ENCODE measurements around the gene NR1H3.

The NR1H3 gene

DNA sequence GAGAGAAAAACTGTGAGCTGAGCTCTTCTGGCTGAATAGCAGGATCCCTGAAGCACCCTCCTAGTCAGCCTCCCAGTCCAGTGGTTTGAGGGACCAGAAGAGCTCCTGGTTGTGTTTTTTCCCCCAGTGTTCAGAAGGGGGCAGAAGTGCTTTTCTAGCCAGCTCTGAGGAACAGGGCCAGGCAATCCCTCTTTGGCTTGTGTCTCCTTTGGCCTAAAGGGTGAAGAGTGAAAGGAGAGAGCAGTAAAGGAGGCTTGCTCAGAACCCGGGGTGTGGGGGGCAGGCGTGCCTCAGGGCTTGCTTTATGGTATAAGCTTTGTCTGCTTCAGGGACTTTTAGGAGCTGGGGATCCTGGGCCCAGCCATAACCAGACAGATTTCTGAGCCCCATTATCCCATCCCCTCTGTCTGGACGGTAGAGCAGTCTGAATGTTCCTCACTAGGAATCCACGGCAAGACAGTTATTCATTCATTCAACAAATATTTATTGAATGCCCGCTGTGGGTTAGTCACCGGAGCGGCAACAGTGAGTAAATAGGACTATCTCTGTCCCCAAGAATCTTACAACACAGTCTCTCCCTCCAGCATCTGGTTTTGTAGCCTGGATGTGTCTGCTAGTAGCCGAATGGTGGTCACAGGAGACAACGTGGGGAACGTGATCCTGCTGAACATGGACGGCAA lies 23.7 kb upstream of the NR1H3 start:
- TF ChIP-seq, protein P1, sequence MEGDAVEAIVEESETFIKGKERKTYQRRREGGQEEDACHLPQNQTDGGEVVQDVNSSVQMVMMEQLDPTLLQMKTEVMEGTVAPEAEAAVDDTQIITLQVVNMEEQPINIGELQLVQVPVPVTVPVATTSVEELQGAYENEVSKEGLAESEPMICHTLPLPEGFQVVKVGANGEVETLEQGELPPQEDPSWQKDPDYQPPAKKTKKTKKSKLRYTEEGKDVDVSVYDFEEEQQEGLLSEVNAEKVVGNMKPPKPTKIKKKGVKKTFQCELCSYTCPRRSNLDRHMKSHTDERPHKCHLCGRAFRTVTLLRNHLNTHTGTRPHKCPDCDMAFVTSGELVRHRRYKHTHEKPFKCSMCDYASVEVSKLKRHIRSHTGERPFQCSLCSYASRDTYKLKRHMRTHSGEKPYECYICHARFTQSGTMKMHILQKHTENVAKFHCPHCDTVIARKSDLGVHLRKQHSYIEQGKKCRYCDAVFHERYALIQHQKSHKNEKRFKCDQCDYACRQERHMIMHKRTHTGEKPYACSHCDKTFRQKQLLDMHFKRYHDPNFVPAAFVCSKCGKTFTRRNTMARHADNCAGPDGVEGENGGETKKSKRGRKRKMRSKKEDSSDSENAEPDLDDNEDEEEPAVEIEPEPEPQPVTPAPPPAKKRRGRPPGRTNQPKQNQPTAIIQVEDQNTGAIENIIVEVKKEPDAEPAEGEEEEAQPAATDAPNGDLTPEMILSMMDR (IDR thresholded peaks at IDR 0.05; ENCODE audit: extremely low read depth, insufficient read depth, missing control alignments) = peak; percentile 27
- in situ Hi-C loops (cut with MboI; ENCODE audit: low pct_unique_long_range_greater_than_20kb, low sequenced_read_pairs, unreplicated experiment) = no loop called here
- DNase-seq (ENCODE audit: low spot score) = no peak

DNA sequence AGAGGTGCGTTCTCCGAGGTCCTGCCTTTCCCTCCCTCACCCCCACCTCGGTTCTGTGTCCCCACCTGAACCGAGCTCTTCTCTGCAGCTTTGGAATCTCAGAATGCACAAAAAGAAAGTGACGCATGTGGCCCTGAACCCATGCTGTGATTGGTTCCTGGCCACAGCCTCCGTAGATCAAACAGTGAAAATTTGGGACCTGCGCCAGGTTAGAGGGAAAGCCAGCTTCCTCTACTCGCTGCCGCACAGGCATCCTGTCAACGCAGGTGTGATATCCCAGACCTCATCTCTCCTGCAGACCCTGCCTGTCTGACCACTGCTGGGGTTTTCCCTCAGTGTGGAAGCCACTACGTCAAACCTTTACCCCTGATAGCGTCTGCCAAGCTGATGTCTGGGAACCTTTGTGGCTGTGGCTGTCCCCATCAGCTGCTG lies 23.1 kb upstream of the NR1H3 start:
- in situ Hi-C loops (cut with MboI; ENCODE audit: low pct_unique_long_range_greater_than_20kb, low sequenced_read_pairs, unreplicated experiment) = no loop called here
- TF ChIP-seq, protein P1 (IDR thresholded peaks at IDR 0.05; ENCODE audit: extremely low read depth, insufficient read depth, missing control alignments) = no peak
- no peak for DNase-seq (ENCODE audit: low spot score)

DNA sequence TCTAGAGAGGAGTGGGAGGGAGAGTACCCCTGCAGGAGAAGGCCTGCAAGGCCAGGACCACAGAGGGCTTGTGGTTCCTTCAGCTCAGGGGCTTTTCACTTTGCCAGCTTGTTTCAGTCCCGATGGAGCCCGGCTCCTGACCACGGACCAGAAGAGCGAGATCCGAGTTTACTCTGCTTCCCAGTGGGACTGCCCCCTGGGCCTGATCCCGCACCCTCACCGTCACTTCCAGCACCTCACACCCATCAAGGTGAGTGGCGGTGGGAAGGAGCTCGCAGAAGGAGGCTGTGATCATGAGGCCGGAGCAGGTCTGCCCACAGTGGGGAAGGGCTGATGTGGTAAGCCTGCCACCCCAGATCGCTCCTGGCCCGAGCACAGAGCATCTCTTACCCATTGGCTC lies 22.6 kb upstream of the NR1H3 start:
- no peak for DNase-seq (ENCODE audit: low spot score)

DNA sequence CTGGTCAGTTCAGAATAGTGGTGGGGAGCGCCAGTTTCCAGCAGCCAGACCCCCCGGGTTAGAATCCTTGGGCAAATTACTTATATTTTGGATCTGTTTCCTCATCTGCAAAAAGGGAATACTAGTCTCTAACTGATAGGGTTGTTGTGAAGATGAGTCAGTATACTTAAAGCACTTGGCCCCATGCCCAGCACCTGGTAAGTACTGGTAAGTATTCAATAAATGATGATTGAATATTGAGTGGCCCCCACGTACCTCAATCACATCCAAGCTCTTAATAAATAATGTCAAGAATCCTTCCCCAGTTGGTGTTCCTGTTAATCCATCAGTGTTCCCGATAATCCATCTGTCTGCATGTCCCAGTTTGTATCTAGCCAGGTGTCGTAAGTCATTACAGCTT lies 21.3 kb upstream of the NR1H3 start:
- in situ Hi-C loops (cut with MboI; ENCODE audit: low pct_unique_long_range_greater_than_20kb, low sequenced_read_pairs, unreplicated experiment) = no loop called here
- DNase-seq (ENCODE audit: low spot score) = no peak
- TF ChIP-seq, protein P1 (IDR thresholded peaks at IDR 0.05; ENCODE audit: extremely low read depth, insufficient read depth, missing control alignments) = no peak

More for the DNA sequence above, 22.6 kb upstream of the NR1H3 start:
- in situ Hi-C loops (cut with MboI; ENCODE audit: low pct_unique_long_range_greater_than_20kb, low sequenced_read_pairs, unreplicated experiment) = no loop called here
- TF ChIP-seq, protein P1 (IDR thresholded peaks at IDR 0.05; ENCODE audit: extremely low read depth, insufficient read depth, missing control alignments) = no peak

DNA sequence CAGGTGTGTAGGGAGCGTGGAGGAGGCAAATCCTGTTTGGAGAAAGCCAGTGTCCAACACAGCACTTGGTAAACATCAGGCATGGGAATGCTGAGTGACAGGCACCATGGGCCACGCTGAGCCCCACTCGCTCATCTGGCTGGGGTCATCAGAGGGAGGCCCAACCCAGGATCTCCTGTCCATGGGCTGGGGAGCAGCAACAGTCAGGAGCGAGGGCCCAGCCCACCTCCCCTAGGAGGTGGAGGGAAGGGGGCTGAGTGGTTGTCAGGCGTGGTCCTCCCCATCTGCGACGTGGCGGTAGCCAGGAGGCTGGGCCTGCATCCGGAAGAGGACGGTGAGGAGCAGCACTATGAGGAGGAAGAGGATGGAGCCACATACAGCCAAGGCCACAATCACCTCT lies 17.9 kb upstream of the NR1H3 start:
- in situ Hi-C loops (cut with MboI; ENCODE audit: low pct_unique_long_range_greater_than_20kb, low sequenced_read_pairs, unreplicated experiment) = no loop called here
- TF ChIP-seq, protein P1 (IDR thresholded peaks at IDR 0.05; ENCODE audit: extremely low read depth, insufficient read depth, missing control alignments) = no peak
- DNase-seq (ENCODE audit: low spot score) = no peak

DNA sequence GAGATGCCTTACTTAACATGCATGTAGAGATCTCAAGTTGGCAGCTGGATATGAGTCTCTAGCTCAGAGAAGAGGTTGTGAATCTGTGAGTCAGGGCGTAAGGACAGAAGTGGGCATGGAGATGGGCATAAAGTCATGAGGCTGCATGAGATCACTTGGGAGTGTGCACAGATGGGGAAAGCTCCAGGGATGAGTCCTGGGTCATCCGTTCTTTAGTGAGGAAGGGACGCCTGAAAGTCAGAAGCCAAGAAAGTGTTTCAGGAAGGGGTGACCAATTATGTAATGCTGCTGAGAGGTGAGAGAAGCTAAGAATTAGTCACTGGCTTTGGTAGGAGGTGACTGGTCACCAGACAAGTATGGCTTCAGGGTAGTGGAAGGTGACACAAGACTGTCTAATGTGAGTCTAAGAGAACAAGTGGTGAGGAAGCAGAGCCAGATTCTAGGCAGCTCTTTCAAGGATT lies 15.9 kb upstream of the NR1H3 start:
- in situ Hi-C loops (cut with MboI; ENCODE audit: low pct_unique_long_range_greater_than_20kb, low sequenced_read_pairs, unreplicated experiment) = no loop called here
- TF ChIP-seq, protein P1 (IDR thresholded peaks at IDR 0.05; ENCODE audit: extremely low read depth, insufficient read depth, missing control alignments) = no peak
- no peak for DNase-seq (ENCODE audit: low spot score)

All from GM13977 (cell line).